ENCODE results near the gene CBX5.

DNA sequence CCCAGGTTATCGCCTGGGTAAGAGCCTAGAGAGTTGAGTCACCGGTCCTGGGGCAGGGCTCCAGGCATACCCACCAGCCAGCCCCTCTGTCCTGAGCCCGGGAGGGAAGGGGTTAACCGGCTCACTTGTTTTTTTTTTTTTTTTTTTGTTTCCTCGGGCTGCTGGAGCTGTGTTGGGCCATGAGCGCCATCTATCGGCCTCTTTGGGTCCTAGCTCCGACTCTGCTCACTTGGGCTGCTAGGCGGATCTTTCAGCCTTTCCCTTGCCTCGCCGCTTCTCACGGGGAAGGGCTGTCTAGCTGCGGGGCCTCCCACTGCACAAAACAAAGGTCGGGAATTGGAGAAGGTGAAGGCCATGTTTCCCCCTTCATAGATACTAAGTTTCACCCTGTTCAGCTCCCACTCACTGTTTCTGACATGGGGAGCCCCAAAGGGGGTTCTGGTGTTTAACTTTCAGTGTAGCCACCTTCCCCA, 88.3 kb downstream of the CBX5 start:
- TF ChIP-seq, protein P1, sequence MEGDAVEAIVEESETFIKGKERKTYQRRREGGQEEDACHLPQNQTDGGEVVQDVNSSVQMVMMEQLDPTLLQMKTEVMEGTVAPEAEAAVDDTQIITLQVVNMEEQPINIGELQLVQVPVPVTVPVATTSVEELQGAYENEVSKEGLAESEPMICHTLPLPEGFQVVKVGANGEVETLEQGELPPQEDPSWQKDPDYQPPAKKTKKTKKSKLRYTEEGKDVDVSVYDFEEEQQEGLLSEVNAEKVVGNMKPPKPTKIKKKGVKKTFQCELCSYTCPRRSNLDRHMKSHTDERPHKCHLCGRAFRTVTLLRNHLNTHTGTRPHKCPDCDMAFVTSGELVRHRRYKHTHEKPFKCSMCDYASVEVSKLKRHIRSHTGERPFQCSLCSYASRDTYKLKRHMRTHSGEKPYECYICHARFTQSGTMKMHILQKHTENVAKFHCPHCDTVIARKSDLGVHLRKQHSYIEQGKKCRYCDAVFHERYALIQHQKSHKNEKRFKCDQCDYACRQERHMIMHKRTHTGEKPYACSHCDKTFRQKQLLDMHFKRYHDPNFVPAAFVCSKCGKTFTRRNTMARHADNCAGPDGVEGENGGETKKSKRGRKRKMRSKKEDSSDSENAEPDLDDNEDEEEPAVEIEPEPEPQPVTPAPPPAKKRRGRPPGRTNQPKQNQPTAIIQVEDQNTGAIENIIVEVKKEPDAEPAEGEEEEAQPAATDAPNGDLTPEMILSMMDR (IDR thresholded peaks at IDR 0.05 in 8 of 11, conservative IDR thresholded peaks at IDR 0.05 in 3 of 11), result peak; percentile 69 to 95 (median 86)
- TF ChIP-seq POLR2A (IDR thresholded peaks at IDR 0.05), result no peak
- TF ChIP-seq POLR2AphosphoS5 (IDR thresholded peaks at IDR 0.05), result no peak

All from spleen (tissue), 7 donors.